ENCODE results near the gene LRRC25.

Gene LRRC25

DNA sequence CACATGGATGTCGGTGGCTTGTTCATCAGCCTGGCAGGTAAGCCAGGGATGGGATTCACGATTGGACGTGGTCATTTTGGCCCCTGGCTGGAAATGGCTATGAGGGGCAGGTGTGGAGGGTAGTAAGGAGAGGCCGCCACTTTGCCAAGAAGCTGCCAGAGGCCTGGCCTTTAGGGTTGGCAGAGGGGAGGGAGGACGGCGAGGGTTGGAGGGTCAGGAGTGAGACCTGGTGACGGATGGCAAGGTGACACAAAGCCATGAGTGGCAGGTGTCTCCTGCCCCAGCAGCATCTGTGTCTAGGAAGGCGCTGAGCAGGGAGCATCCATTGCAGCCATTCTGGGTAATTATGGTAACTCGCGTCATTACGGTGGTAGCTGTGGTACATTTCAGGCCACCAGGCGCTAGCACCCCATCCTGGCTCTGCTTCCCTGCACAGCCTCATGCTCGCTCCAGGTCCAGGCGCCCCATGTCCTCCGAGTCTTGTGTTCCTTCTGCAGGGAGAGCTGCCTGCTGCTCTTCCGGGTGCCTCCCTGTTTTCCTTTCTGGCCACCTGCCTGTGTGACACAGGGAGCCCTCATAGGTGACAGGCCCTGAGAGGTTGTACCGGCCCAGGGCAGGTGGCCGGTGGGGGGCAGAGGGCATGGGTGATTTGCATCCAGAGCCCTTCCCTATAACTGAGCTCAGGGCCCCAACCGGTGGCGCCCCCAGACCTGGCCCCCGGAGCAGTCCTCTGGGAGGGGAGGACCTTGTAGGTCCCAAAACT lies 26.0 kb upstream of the LRRC25 start:
- Histone ChIP-seq H3K27me3 (replicated peaks; ENCODE audit: control insufficient read depth, insufficient read depth, low read length, poor library complexity, severe bottlenecking) (no peaks in the 10 kb centered on the region), H3K27ac (ENCODE audit: insufficient read depth, low read length, poor library complexity, severe bottlenecking) (peak overlapping the region; percentile 73), H3K4me1 (ENCODE audit: control insufficient read depth, insufficient read depth, low read length, poor library complexity, severe bottlenecking) (peaks cover 88% of the 10 kb centered on the region), H3K36me3 (ENCODE audit: control insufficient read depth, insufficient read depth, low read length) (no peaks in the 10 kb centered on the region), H3K9me3 (ENCODE audit: control insufficient read depth, low read length) (no peaks in the 10 kb centered on the region), H3K4me3 (ENCODE audit: insufficient read depth, low read depth, low read length, poor library complexity, severe bottlenecking) (no peak overlapping the region)
- no peak for DNase-seq

DNA sequence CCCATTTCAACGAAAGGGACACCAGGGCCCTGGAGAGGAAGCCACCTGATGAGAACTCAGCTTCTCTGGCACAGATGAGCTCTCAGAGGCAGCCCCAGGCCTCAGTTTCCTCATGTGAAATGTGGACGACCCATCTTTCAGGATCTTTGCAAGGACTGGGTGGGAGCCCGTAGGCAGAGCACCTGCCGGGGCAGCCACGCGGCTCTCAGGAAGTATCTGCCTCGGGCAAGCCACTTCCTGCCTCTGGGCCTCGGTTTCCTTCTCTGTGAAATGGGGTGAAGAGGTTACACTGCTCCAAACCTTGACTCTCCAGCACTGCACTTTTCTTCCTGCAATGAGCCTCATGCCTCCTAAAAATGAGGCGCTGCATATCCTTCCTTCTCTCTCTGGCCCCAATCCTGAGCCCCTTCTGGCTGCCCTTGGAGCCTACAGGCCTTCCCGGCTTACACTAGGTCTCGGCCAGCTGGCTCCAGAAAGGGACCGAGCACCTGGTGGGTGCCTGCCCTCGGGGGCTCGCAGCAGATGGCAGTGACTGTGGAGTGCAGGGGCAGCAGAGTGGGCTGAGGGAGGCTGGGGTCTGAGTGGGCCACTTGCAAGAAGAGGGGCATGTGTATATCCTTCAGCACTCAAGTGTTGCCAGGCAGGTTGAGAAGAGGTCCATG lies 25.2 kb upstream of the LRRC25 start:
- no peak overlapping the region for H3K4me3 ChIP-seq (ENCODE audit: insufficient read depth, low read depth, low read length, poor library complexity, severe bottlenecking)

DNA sequence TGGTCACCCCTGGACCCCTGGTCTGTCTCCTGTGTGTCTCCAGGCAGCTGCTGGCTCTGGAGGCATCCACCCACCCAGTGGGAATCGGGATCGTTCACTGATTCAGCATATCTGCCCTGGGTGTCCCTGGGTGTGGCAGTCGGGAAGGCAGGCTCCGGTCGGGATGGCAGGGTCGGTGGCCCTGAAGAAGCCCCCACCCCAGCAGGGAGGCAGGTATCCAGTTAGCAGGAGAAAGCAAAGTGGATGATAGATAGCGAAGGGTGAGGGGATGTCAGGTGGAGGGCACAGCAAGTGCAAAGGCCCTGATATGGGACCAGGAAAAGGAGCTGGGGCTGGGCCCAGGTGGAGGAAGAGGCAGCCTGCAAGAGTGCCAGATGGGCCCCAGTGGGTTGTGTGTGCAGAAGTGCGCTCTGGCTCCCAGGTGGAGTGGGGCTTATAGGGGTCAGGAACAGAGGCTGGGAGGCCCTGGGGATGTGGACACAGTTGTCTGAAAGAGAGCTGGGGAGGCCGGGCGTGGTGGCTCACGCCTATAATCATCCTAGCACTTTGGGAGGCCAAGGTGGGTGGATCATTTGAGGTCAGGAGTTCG lies 24.0 kb upstream of the LRRC25 start:
- Histone ChIP-seq H3K36me3 (ENCODE audit: control insufficient read depth, insufficient read depth, low read length) (no peaks in the 10 kb centered on the region), H3K9me3 (ENCODE audit: control insufficient read depth, low read length) (no peaks in the 10 kb centered on the region), H3K27ac (ENCODE audit: insufficient read depth, low read length, poor library complexity, severe bottlenecking) (peak overlapping the region; percentile 73), H3K4me1 (ENCODE audit: control insufficient read depth, insufficient read depth, low read length, poor library complexity, severe bottlenecking) (peaks cover 93% of the 10 kb centered on the region), H3K27me3 (replicated peaks; ENCODE audit: control insufficient read depth, insufficient read depth, low read length, poor library complexity, severe bottlenecking) (no peaks in the 10 kb centered on the region), H3K4me3 (ENCODE audit: insufficient read depth, low read depth, low read length, poor library complexity, severe bottlenecking) (no peak overlapping the region)
- no peak for DNase-seq

More for the DNA sequence above, 25.2 kb upstream of the LRRC25 start:
- H3K9me3 ChIP-seq (ENCODE audit: control insufficient read depth, low read length) = no peaks in the 10 kb centered on the region
- H3K4me1 ChIP-seq (ENCODE audit: control insufficient read depth, insufficient read depth, low read length, poor library complexity, severe bottlenecking) = peaks cover 88% of the 10 kb centered on the region
- DNase-seq = peak in 1 of 3 donors; percentile 38
- H3K27me3 ChIP-seq (replicated peaks; ENCODE audit: control insufficient read depth, insufficient read depth, low read length, poor library complexity, severe bottlenecking) = no peaks in the 10 kb centered on the region
- peak overlapping the region; percentile 73 for H3K27ac ChIP-seq (ENCODE audit: insufficient read depth, low read length, poor library complexity, severe bottlenecking)
- H3K36me3 ChIP-seq (ENCODE audit: control insufficient read depth, insufficient read depth, low read length) = no peaks in the 10 kb centered on the region

DNA sequence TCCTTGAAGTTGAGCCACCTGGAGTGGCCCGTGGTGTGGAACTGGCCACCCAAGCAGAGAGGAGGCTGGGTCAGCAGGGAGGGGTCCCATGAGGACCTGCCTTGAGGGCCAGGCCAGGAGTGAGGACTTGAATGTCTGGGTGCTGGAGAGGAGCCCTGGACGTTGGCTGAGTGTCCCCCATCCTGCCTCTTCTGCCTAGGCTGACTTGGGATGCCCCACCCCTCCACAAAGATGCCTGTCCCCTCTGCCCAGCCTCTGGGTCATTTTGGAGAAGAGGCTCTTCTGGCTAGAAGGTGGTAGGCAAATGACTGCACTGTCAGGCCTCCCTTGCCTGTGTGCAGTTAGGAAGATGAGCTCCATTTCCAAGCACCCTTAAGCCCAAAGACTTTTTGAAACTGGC lies 23.5 kb upstream of the LRRC25 start:
- DNase-seq = no peak
- peak overlapping the region; percentile 73 for H3K27ac ChIP-seq (ENCODE audit: insufficient read depth, low read length, poor library complexity, severe bottlenecking)
- H3K9me3 ChIP-seq (ENCODE audit: control insufficient read depth, low read length) = no peaks in the 10 kb centered on the region
- no peaks in the 10 kb centered on the region for H3K36me3 ChIP-seq (ENCODE audit: control insufficient read depth, insufficient read depth, low read length)
- peak overlapping the region; percentile 59 for H3K4me3 ChIP-seq (ENCODE audit: insufficient read depth, low read depth, low read length, poor library complexity, severe bottlenecking)
- no peaks in the 10 kb centered on the region for H3K27me3 ChIP-seq (replicated peaks; ENCODE audit: control insufficient read depth, insufficient read depth, low read length, poor library complexity, severe bottlenecking)
- peaks cover 93% of the 10 kb centered on the region for H3K4me1 ChIP-seq (ENCODE audit: control insufficient read depth, insufficient read depth, low read length, poor library complexity, severe bottlenecking)

DNA sequence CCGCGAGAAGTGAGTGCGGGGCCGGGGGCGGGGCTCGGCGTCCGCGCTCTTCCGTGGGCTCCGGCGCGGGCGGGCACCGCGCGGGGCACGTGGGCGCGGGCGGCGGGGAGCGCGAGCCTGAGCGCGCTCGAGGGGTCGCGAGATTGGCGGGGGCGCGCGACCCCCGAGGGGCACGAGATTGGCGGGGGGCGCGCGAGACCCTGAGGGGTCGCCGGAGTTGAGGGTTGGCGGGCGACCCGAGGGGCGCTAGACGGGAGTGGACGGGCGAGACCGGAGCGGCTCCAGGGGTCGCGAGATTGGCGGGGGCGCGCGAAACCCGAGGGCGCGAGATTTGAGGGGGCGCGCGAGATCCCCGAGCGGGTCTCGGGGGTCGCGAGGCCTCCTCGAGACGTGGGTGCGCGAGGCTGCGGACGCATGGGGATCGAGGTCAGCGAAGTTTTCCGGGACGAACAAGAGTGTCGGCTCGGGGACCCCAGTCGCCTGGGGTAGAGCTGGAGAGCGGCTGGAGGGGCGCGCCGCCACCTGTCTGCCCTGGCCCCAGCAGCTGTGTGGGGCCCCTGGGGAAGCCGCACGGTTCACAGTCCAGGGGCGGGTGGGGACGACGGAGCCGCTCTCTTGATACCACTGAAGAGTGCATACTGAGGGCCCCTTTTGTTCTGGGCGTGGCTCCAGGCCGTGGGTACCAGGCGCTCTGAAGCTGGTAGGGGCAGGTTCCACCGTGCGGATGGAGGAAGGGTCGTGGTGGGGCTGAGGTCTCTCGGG lies 22.5 kb upstream of the LRRC25 start:
- H3K27ac ChIP-seq (ENCODE audit: insufficient read depth, low read length, poor library complexity, severe bottlenecking) = peak overlapping the region; percentile 73
- peak in 2 of 3 donors; percentile 35 to 40 for DNase-seq
- H3K9me3 ChIP-seq (ENCODE audit: control insufficient read depth, low read length) = no peaks in the 10 kb centered on the region
- no peaks in the 10 kb centered on the region for H3K36me3 ChIP-seq (ENCODE audit: control insufficient read depth, insufficient read depth, low read length)
- peak overlapping the region; percentile 59 for H3K4me3 ChIP-seq (ENCODE audit: insufficient read depth, low read depth, low read length, poor library complexity, severe bottlenecking)
- H3K4me1 ChIP-seq (ENCODE audit: control insufficient read depth, insufficient read depth, low read length, poor library complexity, severe bottlenecking) = peaks cover 93% of the 10 kb centered on the region
- H3K27me3 ChIP-seq (replicated peaks; ENCODE audit: control insufficient read depth, insufficient read depth, low read length, poor library complexity, severe bottlenecking) = no peaks in the 10 kb centered on the region

DNA sequence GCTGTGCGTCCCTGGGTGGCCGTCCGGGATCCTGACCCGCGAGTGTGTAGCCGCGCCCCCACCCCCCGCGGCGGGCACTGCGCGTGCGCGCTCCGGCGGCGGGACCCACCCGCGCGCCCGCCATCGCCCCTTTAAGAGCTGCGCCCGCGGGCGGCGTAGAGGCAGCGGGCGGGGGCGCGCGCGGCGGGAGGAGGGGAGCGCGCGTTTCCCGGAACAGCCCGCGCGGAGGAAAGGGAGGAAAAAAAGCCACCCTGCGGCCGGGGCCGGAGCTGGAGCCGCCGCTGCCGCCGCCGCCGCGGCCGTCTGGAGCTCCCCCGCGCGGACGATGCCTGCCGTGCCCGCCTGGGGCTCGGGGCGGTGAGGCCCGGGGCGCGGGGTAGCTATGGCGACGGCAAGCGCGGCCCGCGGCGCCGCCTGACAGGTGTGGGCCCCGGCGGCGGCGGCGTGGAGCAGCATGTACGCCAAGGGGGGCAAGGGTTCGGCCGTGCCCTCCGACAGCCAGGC lies 21.8 kb upstream of the LRRC25 start, which contains the start of gene SSBP4:
Gene SSBP4, plus strand, starts transcription at position 204 of the 504 bp plus-strand sequence. Its CDS starts 251 bp downstream, at position 455.
- Histone ChIP-seq H3K4me3 (ENCODE audit: insufficient read depth, low read depth, low read length, poor library complexity, severe bottlenecking) (peak within 1 kb of the TSS; percentile 59), H3K27me3 (replicated peaks; ENCODE audit: control insufficient read depth, insufficient read depth, low read length, poor library complexity, severe bottlenecking) (no peaks in the 10 kb centered on the region)
- peak; percentile 61 to 64 (median 62) for DNase-seq

DNA sequence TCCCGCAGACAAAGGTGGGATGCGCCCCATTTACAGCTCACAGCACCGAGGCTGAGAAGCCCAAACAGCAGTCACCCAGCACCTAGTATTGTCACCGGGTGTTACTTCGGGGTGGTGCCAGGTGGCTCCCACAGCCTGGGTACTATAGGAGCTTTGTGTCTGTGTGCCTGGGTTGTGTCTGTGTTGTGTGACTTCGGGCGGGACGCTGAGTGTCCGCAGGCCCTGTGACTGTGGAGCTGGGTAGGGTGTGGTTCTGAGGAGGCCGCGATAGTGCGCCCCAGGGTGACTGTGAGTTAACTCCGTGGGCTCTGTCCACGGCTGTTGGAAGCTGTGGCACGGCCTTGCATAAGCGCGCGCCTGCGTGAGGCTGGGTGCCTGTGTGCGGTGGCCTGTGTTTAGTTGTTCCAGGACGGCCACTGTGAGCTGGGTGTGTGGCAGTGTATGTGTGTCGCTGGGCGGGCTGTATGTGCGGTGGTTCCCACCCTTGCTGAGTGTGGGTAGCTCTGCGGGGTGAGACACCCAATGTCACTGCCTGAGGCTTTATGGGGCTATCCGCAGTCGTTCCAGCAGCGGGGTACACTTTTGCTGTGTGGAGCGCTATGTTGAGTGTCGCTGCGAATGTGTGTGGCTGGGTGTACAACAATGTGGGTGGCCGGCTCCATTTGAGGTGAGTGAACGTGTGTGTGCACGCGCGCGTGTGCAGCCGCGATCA lies 21.2 kb upstream of the LRRC25 start:
- Histone ChIP-seq H3K36me3 (ENCODE audit: control insufficient read depth, insufficient read depth, low read length) (no peaks in the 10 kb centered on the region), H3K9me3 (ENCODE audit: control insufficient read depth, low read length) (no peaks in the 10 kb centered on the region), H3K27ac (ENCODE audit: insufficient read depth, low read length, poor library complexity, severe bottlenecking) (peak overlapping the region; percentile 73), H3K4me1 (ENCODE audit: control insufficient read depth, insufficient read depth, low read length, poor library complexity, severe bottlenecking) (peaks cover 86% of the 10 kb centered on the region), H3K27me3 (replicated peaks; ENCODE audit: control insufficient read depth, insufficient read depth, low read length, poor library complexity, severe bottlenecking) (no peaks in the 10 kb centered on the region), H3K4me3 (ENCODE audit: insufficient read depth, low read depth, low read length, poor library complexity, severe bottlenecking) (peak overlapping the region; percentile 8)
- DNase-seq = peak in 2 of 3 donors; percentile 47 to 48

More for the DNA sequence above, 21.8 kb upstream of the LRRC25 start, which contains the start of gene SSBP4:
- H3K36me3 ChIP-seq (ENCODE audit: control insufficient read depth, insufficient read depth, low read length) = no peaks in the 10 kb centered on the region
- no peaks in the 10 kb centered on the region for H3K9me3 ChIP-seq (ENCODE audit: control insufficient read depth, low read length)
- H3K27ac ChIP-seq (ENCODE audit: insufficient read depth, low read length, poor library complexity, severe bottlenecking) = peak within 1 kb of the TSS; percentile 73
- peaks cover 92% of the 10 kb centered on the region for H3K4me1 ChIP-seq (ENCODE audit: control insufficient read depth, insufficient read depth, low read length, poor library complexity, severe bottlenecking)

DNA sequence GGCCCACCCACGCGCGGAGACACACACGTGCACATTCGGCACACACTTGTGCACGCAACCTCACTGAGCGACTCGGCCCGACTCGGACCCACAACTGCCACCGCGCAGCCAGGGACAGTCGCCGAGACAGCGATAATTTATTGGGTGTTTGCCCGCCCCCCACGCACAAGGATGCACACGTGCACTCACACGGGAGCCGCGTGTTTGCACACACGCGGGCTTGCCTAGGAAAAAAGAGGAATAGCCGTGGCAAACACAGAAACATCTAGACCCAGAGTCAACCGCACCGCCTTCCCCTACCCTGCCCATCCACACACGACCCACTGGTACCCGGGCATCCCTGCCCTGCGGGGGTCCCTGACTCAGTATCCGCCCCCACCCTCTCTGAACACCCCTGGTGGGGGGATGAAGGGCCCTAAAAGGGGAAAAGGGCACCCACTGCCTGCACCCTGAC lies 20.6 kb upstream of the LRRC25 start:
- DNase-seq = no peak
- H3K4me3 ChIP-seq (ENCODE audit: insufficient read depth, low read depth, low read length, poor library complexity, severe bottlenecking) = peak overlapping the region; percentile 39

More for the DNA sequence above, 20.6 kb upstream of the LRRC25 start:
- no peaks in the 10 kb centered on the region for H3K27me3 ChIP-seq (replicated peaks; ENCODE audit: control insufficient read depth, insufficient read depth, low read length, poor library complexity, severe bottlenecking)
- peak overlapping the region; percentile 73 for H3K27ac ChIP-seq (ENCODE audit: insufficient read depth, low read length, poor library complexity, severe bottlenecking)
- H3K36me3 ChIP-seq (ENCODE audit: control insufficient read depth, insufficient read depth, low read length) = no peaks in the 10 kb centered on the region
- peaks cover 80% of the 10 kb centered on the region for H3K4me1 ChIP-seq (ENCODE audit: control insufficient read depth, insufficient read depth, low read length, poor library complexity, severe bottlenecking)
- no peaks in the 10 kb centered on the region for H3K9me3 ChIP-seq (ENCODE audit: control insufficient read depth, low read length)
